Suppressor macrophage (primary cell): ENCODE data around the gene VIPR2.
"Not testable (repeated sequence)": the region's sequence is repeated elsewhere in the genome, so short reads cannot be mapped to it uniquely, and the experiment has no call there.

Experiments
- DNase-seq, 4 experiments: peaks; one replicate each; pipeline ENCODE4 v3.0.0-alpha.2; 2020 to 2022

The VIPR2 gene

GRCh38 chr7:159138508-159138907 lies 6.2 kb downstream of the VIPR2 start:
- no peak for DNase-seq

- DNase-seq, result no peak
Measured at GRCh38 chr7:159137906-159138305, 6.8 kb downstream of the VIPR2 start.

- DNase-seq, result no peak
Measured at GRCh38 chr7:159136846-159137245, 7.8 kb downstream of the VIPR2 start.

GRCh38 chr7:159136442-159136841 lies 8.2 kb downstream of the VIPR2 start:
- no peak for DNase-seq

- DNase-seq, result no peak
Measured at GRCh38 chr7:159136013-159136412, 8.7 kb downstream of the VIPR2 start.

- not testable (repeated sequence) for DNase-seq
Measured at GRCh38 chr7:159132670-159133443, 11.8 kb downstream of the VIPR2 start.

GRCh38 chr7:159130820-159131219 lies 13.8 kb downstream of the VIPR2 start:
- DNase-seq, result no peak

- no peak for DNase-seq
Measured at GRCh38 chr7:159130199-159130775, 14.4 kb downstream of the VIPR2 start.

- no peak for DNase-seq
Measured at GRCh38 chr7:159128767-159129166, 15.9 kb downstream of the VIPR2 start.

- DNase-seq, result no peak
Measured at GRCh38 chr7:159127691-159128642, 16.7 kb downstream of the VIPR2 start.

GRCh38 chr7:159126311-159127260 lies 18.1 kb downstream of the VIPR2 start:
- DNase-seq, result no peak

GRCh38 chr7:159125955-159126270 lies 18.8 kb downstream of the VIPR2 start:
- no peak for DNase-seq

GRCh38 chr7:159125104-159125954 lies 19.3 kb downstream of the VIPR2 start:
- DNase-seq, result no peak

- not testable (repeated sequence) for DNase-seq
Measured at GRCh38 chr7:159123793-159124192, 20.9 kb downstream of the VIPR2 start.

- not testable (repeated sequence) for DNase-seq
Measured at GRCh38 chr7:159123294-159123693, 21.4 kb downstream of the VIPR2 start.

GRCh38 chr7:159122276-159122675 lies 22.4 kb downstream of the VIPR2 start:
- no peak for DNase-seq

GRCh38 chr7:159121476-159121875 lies 23.2 kb downstream of the VIPR2 start:
- DNase-seq, result no peak

GRCh38 chr7:159121068-159121467 lies 23.6 kb downstream of the VIPR2 start:
- DNase-seq, result no peak

- no peak for DNase-seq
Measured at GRCh38 chr7:159120540-159120919, 24.1 kb downstream of the VIPR2 start.

GRCh38 chr7:159119851-159120539 lies 24.7 kb downstream of the VIPR2 start:
- DNase-seq, result no peak
